VCaP (cell line): ENCODE data around the gene IDUA.
"Not testable (repeated sequence)": the region's sequence is repeated elsewhere in the genome, so short reads cannot be mapped to it uniquely, and the experiment has no call there.

Experiments used
- H3K27ac ChIP-seq: fragments of 450-650 bp; 2 replicates; pipeline ENCODE4 v1.5.1; 2017
- CTCF ChIP-seq: fragments of 450-650 bp; conservative IDR thresholded peaks from 2 replicates; pipeline ENCODE4 v1.5.1; 2017; ENCODE audit warnings: mild to moderate bottlenecking, moderate library complexity

Gene IDUA

DNA sequence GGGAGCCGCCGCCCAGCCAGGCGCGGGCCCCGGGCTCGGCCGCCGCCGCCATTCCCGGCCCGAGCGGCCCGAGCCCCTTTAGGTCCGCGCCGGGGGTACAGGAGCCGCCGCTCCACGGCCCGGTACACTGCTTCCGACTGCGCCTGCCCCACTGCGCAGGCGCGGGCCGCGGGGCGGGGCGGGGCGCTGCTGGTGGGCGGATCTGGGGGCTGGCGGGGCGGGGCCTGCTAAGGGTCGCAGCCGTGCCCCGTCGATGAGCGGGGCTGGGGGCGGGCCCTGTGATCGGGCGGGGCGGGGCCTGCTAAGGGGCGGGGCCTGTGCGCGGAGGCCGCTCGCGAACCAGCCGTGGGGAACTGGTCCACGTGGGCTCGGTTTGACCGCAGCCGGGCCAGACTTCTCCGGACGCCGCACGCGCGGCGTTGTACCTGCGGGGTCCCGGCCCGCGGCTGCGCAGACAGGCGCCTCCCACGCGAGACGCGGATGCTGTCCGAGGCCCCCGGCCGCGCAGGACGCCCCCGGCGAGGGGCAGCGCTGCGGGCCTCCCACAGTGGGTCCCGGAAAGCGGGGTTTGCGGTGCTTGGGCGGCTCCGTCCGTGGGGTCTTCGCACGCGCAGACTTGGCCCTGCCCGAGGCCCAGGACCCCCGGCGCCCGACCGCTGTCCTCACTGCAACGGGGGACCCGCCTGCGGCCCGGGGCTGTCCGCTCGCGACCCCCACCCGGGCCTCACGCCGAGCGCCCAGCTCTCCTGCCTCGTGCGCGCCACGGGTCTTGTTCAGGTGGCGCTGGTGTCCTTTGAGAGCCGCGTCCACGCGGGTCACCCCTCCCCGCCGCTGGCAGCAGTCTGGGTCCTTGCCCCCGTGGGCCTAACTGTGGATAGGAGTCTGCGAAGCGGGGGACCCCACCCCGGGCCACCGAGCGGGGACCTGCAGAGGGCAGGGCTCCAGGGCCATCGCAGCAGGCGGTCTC is 13.1 kb upstream of the IDUA start, which contains the start of gene DGKQ:
TSS of gene DGKQ (minus strand) at position 139 of the 967 bp plus-strand sequence. CDS start at position 52, 87 bp downstream.
- peak within 1 kb of the TSS; percentile 59; the same call in 1 of the 2 replicates for H3K27ac ChIP-seq
- TF ChIP-seq CTCF: no peak

GRCh38 chr4:974668-975067 is 12.2 kb upstream of the IDUA start:
- no peak overlapping the region for H3K27ac ChIP-seq

GRCh38 chr4:976016-976415 is 10.8 kb upstream of the IDUA start:
- not testable (repeated sequence) for H3K27ac ChIP-seq

More at GRCh38 chr4:974668-975067, 12.2 kb upstream of the IDUA start:
- no peak for TF ChIP-seq CTCF

GRCh38 chr4:978957-979701 is 7.7 kb upstream of the IDUA start:
- H3K27ac ChIP-seq: no peak overlapping the region
- no peak for TF ChIP-seq CTCF

GRCh38 chr4:982291-982690 is 4.6 kb upstream of the IDUA start:
- no peak for TF ChIP-seq CTCF
- no peak overlapping the region for H3K27ac ChIP-seq

DNA sequence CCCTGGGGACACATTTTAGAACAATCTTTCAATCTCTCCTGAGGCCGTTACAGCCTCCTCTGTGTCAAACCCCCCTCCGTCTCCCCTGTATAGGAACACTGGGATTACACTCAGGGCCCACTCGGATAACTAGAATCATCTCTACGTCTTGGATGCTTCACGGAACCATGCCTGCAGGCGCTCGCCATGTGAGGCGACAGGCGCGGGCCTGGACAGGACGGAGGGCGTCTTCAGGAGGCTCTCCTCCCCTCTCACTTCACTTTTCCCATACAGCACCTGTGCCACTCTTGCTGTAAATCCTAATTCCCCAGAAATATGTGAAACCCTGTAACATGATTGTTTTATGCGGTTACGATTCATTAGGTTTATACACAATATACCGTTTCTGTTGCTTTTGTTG is 4.0 kb upstream of the IDUA start:
- TF ChIP-seq CTCF: no peak
- no peak overlapping the region for H3K27ac ChIP-seq

DNA sequence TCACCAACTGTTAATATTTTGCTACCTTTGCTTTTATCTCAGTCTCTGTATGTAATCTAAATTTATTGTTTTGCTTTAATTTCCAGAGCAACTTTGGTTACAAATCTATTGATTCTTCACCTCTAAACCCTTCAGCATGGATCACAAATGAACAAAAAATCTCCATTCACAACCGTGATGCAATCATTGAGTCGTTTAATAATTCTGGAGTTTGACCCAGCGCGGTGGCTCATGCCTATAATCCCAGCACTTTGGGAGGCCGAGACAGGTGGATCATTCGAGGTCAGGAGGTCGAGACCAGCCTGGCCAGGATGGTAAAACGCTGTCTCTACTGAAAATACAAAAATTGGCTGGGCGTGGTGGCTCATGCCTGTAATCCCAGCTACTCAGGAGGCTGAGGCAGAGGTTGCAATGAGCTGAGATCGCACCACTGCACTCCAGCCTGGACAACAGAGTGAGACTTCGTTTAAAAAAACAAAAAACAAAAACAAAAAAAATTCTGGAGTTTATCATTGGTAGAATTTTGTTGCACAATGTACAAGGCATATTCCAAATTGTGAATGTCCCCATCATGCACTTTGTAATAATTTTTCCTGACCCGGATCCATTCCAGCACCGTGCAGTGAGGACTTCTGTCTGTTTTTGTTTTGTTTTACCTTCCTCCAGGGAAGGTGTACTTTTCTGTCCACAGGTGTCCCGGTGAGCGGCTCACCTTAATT is 2.3 kb upstream of the IDUA start:
- TF ChIP-seq CTCF: no peak
- no peak overlapping the region for H3K27ac ChIP-seq
